Hepatocyte (in vitro differentiated cells): ENCODE measurements around the gene SUDS3.

Experiments used
- CTCF ChIP-seq: fragments of 200-600 bp; sonication (generic); IDR thresholded peaks from 2 replicates; pipeline ENCODE4 v1.5.1; 2016; ENCODE audit warnings: antibody characterized with exemption, mild to moderate bottlenecking; ENCODE audit not compliant: poor library complexity
- EZH2 ChIP-seq: fragments of 200-600 bp; sonication (generic); IDR thresholded peaks from 2 replicates; pipeline ENCODE4 v1.6.1; 2016; ENCODE audit warnings: antibody characterized with exemption, mild to moderate bottlenecking, borderline replicate concordance

DNA sequence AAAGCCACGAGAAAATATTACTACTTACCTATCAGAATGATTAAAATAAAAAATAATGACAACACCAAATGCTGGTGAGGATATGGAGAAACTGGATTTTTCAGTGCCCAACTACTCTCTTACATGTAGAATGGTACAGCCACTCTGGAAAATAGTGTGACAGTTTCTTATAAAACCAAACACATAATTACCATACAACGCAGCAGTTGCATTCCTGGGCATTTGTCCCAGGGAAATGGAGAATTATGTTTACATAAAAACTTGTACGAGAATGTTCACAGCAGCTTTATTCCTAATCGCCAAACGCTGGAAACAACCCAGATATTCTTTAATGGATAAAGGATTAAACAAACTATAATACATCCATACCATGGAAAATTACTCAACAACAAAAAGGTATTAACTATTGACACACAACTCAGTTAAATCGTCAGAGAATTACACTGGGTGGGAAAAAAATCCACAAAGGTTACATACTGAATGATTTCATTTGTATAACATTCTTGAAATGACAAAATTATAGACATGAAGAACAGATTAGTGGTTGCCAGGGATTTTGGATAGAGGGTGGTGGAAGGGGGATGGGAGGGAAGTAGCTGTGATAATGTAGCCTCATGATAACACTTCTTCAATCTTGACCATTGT, 39.0 kb upstream of the SUDS3 start:
- TF ChIP-seq CTCF, result no peak
- no peak for TF ChIP-seq EZH2
